ENCODE results near the gene SLBP.

DNA sequence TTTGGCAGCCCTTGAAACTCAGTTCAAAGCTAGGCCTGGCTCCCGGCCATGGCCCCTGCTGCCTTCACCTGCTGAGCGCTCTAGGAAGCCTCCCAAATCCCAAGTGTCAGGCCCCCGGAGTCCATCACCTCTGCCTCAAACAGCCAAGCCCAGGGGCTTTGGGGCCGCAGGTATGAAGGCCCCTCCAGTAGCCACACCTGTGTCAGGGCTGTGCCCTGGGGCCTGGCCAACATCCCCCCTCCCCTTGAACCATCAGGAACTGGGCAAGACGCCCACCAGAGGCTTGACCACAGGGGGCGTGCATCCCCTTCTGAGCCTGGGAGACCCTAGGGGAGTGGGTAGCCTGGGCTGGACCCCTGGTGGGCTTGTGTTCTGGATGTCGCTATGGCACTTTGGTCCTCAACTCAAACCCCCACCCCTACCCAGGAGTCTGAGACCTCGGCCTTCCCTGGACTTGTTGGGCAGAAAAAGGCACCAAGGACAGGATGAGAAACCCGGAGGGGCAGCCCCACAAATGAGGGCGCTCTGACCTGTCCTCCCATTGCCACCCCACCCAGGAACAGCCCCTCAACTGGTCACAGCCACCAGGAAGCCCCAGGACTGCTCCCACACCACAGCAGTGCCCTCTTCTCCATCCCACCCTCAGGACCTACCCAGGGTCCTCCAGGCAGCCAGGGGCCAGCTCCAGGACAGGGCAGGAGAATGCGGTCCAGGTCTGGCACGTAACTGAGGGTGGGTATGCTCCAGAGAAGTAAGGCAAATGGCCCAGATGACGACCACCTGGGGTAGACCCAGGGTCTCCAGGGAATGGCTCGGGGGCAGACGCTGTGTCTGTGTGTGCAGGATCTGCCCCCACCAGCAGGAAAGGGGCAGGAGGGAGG is 4.2 kb upstream of the SLBP start:
- TF ChIP-seq, protein P1, sequence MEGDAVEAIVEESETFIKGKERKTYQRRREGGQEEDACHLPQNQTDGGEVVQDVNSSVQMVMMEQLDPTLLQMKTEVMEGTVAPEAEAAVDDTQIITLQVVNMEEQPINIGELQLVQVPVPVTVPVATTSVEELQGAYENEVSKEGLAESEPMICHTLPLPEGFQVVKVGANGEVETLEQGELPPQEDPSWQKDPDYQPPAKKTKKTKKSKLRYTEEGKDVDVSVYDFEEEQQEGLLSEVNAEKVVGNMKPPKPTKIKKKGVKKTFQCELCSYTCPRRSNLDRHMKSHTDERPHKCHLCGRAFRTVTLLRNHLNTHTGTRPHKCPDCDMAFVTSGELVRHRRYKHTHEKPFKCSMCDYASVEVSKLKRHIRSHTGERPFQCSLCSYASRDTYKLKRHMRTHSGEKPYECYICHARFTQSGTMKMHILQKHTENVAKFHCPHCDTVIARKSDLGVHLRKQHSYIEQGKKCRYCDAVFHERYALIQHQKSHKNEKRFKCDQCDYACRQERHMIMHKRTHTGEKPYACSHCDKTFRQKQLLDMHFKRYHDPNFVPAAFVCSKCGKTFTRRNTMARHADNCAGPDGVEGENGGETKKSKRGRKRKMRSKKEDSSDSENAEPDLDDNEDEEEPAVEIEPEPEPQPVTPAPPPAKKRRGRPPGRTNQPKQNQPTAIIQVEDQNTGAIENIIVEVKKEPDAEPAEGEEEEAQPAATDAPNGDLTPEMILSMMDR (IDR thresholded peaks at IDR 0.05) = no peak
- TF ChIP-seq TCF7L2 (IDR thresholded peaks at IDR 0.05; ENCODE audit: low read depth, low read length) = no peak
- TF ChIP-seq, protein P2, sequence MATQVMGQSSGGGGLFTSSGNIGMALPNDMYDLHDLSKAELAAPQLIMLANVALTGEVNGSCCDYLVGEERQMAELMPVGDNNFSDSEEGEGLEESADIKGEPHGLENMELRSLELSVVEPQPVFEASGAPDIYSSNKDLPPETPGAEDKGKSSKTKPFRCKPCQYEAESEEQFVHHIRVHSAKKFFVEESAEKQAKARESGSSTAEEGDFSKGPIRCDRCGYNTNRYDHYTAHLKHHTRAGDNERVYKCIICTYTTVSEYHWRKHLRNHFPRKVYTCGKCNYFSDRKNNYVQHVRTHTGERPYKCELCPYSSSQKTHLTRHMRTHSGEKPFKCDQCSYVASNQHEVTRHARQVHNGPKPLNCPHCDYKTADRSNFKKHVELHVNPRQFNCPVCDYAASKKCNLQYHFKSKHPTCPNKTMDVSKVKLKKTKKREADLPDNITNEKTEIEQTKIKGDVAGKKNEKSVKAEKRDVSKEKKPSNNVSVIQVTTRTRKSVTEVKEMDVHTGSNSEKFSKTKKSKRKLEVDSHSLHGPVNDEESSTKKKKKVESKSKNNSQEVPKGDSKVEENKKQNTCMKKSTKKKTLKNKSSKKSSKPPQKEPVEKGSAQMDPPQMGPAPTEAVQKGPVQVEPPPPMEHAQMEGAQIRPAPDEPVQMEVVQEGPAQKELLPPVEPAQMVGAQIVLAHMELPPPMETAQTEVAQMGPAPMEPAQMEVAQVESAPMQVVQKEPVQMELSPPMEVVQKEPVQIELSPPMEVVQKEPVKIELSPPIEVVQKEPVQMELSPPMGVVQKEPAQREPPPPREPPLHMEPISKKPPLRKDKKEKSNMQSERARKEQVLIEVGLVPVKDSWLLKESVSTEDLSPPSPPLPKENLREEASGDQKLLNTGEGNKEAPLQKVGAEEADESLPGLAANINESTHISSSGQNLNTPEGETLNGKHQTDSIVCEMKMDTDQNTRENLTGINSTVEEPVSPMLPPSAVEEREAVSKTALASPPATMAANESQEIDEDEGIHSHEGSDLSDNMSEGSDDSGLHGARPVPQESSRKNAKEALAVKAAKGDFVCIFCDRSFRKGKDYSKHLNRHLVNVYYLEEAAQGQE (IDR thresholded peaks at IDR 0.05; ENCODE audit: insufficient read depth in 1 of 2, low read depth in 2 of 2, low read length in 1 of 2) = no peak
- TF ChIP-seq POLR2AphosphoS5 (IDR thresholded peaks at IDR 0.05; ENCODE audit: low read depth, low read length) = peak; percentile 19
- no peak for TF ChIP-seq SIN3A (IDR thresholded peaks at IDR 0.05; ENCODE audit: borderline replicate concordance, insufficient read depth, low read depth, low read length)
